GM10266 (cell line): ENCODE data around the gene NR2C2AP.

ENCODE experiments used
- DNase-seq: peaks from one replicate; pipeline ENCODE4 v3.0.0; 2012; ENCODE audit errors: extremely low spot score
- CTCF ChIP-seq: IDR thresholded peaks from 2 replicates; pipeline ENCODE4 v1.5.1; 2012; ENCODE audit warnings: mild to moderate bottlenecking, low read depth; ENCODE audit not compliant: control insufficient read depth, insufficient read depth; ENCODE audit errors: missing control alignments

Gene NR2C2AP, protein sequence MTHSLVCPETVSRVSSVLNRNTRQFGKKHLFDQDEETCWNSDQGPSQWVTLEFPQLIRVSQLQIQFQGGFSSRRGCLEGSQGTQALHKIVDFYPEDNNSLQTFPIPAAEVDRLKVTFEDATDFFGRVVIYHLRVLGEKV

DNA sequence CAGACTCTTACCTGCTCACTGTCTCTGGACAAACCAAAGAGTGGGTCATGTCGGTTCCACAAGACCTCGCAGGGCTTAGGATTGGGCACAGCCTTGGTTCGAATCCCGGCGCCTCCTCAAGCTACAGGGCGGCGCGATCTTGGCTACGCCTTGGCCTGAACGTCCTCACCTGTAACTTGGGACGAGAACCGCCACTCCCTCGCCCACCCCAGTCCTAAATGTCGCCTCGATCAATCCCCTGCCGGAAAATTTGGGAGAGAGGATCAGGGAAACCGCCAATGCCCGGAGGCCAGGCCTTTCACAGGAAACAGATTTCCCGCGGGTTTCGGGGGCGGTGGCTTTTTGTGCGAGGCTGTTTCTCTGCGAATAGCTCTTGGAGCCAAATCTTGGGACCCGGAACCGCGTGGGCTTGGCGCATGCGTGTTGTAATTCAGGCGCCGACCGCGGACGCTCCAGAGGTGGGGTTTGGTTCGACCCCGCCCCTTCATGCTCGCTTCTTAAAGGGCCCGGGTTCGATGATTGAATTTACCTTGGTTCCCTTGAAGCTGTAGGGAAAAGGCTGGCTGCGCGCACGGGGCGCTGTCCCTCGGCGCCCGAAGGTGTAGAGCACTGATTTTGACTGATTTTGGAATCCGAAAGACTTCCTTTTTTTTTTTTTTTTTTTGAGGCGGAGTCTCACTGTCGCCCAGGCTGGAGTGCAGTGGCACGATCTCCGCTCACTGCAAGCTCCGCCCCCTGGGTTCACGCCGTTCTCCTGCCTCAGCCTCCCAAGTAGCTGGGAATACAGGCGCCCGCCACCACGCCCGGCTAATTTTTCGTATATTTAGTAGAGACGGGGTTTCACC is at the start of gene NR2C2AP:
Gene NR2C2AP, minus strand, starts transcription at position 403 of the 845 bp plus-strand sequence. Its CDS starts 354 bp downstream, at position 49.
- DNase-seq, result peak; percentile 97
- TF ChIP-seq CTCF, result no peak

GRCh38 chr19:19250196-19250801 is 47.1 kb upstream of the NR2C2AP start:
- DNase-seq, result no peak
- TF ChIP-seq CTCF, result no peak

- DNase-seq, result no peak
Measured at GRCh38 chr19:19240476-19240875, 37.3 kb upstream of the NR2C2AP start.

GRCh38 chr19:19239675-19240074 is 36.5 kb upstream of the NR2C2AP start:
- no peak for TF ChIP-seq CTCF
- no peak for DNase-seq

More at GRCh38 chr19:19240476-19240875, 37.3 kb upstream of the NR2C2AP start:
- TF ChIP-seq CTCF, result no peak

DNA sequence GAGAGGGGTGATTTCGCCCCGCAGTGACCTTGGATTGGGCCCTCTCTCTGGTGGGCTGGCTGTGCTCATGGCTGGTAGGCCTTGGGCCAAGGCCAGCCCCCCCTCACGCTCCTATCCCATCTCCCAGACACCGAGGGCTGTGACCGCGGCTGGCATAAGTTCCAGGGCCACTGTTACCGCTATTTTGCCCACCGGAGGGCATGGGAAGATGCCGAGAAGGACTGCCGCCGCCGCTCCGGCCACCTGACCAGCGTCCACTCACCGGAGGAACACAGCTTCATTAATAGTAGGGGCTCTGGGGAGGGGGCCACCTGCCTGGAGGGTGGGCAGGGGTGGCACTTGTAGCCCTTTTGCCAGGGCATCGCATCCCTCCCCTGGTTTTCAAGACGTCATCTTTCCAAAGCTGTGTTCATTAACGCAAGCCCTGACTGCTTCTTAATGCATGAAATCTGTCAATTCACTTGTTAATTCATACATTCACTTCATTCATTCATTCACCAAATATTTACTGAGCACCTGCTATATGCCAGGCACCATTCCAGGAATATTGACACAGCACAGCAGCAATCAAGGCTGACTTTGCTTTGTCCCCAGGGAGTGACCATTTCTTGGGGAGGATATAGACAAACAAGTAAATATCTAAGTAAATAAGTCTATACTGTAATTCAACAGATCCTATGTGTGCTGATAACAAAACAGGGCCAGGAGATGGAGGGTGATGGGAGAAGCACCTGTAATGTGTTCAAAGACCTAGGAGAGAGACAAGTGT is 35.1 kb upstream of the NR2C2AP start:
- no peak for TF ChIP-seq CTCF
- no peak for DNase-seq

DNA sequence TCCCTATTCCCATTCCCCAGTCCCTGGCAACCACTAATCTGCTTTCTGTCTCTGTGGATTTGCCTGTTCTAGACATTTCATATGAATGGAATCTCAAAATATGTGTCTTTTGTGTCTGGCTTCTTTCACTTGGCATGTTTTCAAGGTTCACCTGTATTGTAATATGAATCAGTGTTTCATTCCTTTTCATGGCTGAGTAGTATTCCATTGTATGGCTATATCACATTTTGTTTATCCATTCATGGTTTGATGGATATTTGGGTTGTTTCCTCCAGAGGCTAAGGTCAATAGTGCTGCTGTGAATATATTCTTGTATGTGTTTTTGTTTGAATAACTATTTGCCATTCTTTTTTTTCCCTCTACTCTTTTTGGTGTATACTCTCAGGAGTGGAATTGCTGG is 33.0 kb upstream of the NR2C2AP start:
- DNase-seq, result no peak
- no peak for TF ChIP-seq CTCF
